GM19043 (cell line): Measurements from ENCODE around the gene CT45A5.
A peak's percentile ranks its signal among the peaks of the same experiment; 100 is the strongest.
"Not testable (repeated sequence)": the region's sequence is repeated elsewhere in the genome, so short reads cannot be mapped to it uniquely, and the experiment has no call there.

Experiments used
- ATAC-seq: cut with Tn5 transposase; IDR thresholded peaks from one replicate; pipeline ENCODE4 v1.9.1; 2021; ENCODE audit warnings: low read depth; ENCODE audit not compliant: unreplicated experiment

CT45A5 gene, protein sequence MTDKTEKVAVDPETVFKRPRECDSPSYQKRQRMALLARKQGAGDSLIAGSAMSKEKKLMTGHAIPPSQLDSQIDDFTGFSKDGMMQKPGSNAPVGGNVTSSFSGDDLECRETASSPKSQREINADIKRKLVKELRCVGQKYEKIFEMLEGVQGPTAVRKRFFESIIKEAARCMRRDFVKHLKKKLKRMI

DNA sequence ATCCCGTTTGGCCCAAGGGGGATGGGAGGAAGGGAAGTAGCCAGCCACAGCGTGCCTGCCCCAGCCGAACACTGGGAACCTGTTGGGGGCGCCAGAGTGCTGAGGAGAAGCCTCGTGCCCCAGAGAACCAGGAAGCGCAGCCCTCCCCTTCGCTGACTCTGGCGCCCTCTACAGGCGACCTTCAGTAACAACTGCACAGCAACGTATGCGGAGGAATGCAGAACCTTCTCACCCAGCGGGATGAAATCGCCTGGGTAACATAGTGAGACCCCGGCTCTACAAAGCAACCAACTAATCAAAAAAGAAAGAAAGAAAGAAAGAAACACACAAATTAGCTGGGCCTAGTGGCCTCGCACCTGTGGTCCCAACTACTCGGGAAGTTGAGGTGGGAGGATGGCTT, at the start of gene CT45A5:
Gene CT45A5, minus strand, starts transcription at position 101 of the 400 bp plus-strand sequence. CDS start 3,774 bp downstream, outside the sequence.
- ATAC-seq = not testable (repeated sequence)

DNA sequence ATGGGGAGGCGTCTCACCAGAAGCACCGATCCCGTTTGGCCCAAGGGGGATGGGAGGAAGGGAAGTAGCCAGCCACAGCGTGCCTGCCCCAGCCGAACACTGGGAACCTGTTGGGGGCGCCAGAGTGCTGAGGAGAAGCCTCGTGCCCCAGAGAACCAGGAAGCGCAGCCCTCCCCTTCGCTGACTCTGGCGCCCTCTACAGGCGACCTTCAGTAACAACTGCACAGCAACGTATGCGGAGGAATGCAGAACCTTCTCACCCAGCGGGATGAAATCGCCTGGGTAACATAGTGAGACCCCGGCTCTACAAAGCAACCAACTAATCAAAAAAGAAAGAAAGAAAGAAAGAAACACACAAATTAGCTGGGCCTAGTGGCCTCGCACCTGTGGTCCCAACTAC, 34.6 kb upstream of the CT45A5 start, which contains the start of gene CT45A2:
Gene CT45A2, minus strand, starts transcription at position 101 of the 400 bp plus-strand sequence. CDS start 3,747 bp downstream, outside the sequence.
- ATAC-seq = not testable (repeated sequence)

DNA sequence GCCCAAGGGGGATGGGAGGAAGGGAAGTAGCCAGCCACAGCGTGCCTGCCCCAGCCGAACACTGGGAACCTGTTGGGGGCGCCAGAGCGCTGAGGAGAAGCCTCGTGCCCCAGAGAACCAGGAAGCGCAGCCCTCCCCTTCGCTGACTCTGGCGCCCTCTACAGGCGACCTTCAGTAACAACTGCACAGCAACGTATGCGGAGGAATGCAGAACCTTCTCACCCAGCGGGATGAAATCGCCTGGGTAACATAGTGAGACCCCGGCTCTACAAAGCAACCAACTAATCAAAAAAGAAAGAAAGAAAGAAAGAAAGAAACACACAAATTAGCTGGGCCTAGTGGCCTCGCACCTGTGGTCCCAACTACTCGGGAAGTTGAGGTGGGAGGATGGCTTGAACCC, 17.4 kb upstream of the CT45A5 start, which contains the start of gene CT45A6:
Gene CT45A6, minus strand, starts transcription at position 101 of the 400 bp plus-strand sequence. CDS start 3,794 bp downstream, outside the sequence.
- ATAC-seq = not testable (repeated sequence)

DNA sequence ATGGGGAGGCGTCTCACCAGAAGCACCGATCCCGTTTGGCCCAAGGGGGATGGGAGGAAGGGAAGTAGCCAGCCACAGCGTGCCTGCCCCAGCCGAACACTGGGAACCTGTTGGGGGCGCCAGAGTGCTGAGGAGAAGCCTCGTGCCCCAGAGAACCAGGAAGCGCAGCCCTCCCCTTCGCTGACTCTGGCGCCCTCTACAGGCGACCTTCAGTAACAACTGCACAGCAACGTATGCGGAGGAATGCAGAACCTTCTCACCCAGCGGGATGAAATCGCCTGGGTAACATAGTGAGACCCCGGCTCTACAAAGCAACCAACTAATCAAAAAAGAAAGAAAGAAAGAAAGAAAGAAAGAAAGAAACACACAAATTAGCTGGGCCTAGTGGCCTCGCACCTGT, 17.2 kb downstream of the CT45A5 start, which contains the start of gene CT45A3:
Gene CT45A3, minus strand, starts transcription at position 101 of the 400 bp plus-strand sequence. CDS start 3,747 bp downstream, outside the sequence.
- ATAC-seq = not testable (repeated sequence)

DNA sequence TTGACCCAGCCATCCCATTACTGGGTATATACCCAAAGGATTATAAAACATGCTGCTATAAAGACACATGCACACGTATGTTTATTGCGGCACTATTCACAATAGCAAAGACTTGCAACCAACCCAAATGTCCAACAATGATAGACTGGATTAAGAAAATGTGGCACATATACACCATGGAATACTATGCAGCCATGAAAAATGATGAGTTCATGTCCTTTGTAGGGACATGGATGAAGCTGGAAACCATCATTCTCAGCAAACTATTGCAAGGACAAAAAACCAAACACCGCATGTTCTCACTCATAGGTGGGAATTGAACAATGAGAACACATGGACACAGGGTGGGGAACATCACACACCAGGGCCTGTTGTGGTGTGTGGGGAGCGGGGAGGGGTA, 40.6 kb downstream of the CT45A5 start:
- not testable (repeated sequence) for ATAC-seq

DNA sequence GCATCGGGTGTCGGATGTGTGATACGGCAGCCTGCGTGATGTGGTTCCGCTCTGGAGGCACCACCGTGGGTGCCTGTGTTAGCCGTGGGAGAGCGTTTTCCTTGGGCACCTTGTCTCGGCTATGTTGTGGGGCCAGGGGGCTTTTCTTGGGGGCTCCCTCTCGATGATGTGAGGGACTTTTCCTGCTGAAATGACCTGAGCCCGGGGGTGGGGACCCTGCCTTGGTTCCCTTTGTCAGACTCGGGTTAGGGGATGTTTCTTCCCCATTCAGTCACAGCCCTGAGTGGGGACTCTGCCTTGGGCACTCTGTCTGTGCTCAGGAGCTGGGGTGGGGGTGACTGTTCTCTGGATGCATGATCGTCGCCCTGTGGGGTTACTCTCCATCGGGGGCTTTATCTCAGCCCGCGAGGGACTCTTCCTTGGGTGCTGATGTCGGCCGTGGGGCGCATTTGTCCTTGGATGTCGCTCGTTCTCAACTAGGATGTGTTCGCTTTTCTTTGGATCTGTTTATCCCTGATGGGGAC, 44.0 kb downstream of the CT45A5 start:
- ATAC-seq = no peak

DNA sequence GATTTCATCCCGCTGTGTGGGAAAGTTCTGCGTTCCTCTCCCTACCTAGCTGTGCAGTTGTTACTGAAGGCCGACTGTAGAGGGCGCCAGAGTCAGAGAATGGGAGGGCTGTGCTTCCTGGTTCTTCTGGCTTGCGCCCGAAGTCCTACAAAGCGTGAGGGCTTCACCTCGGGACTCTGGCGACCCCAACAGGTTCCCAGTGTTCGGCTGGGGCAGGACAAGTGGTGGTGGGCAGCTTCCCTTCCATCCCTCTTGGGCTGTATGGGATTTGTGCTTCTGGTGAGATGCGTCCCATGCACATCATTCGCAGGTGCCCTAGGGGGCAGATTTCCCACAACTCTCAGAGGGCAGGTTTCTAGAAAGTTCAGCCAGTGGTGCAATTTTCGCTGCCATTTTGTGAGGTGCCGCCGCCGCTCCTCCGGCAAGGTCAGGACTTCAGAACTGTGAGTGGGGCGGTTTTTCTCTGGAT, 44.6 kb downstream of the CT45A5 start:
- peak; percentile 69 for ATAC-seq

DNA sequence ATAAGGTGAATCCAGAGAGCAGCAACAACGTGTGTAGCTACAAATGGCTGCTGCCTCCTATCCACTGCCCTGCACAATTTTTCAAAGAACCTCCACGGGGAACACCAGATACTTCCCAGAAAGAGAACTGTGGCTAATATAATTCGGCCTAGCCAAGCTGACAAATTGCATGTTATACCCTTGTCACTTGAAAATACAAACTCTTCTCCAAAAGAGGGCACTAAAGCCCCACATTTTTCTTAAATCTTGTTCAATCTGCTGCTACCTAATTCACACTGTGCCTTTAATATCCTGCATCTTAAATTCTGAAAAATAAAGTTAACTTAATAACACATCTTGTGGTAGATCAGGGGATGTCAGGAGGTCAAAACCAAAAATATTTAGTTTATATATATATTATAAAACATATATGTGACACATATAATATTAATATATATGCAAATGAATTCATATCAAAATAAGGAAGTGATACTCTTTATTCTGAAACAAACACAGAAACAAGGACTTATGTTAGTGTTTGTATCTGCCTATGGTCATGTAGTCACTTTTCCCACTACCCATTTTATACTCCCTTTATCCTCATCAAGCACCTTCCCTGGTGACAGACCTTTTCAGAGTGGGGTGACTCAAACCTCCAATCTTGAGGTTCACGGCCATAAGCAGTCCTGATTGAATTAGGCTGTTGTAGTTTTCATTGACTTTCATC, 47.8 kb downstream of the CT45A5 start:
- peak; percentile 56 for ATAC-seq

DNA sequence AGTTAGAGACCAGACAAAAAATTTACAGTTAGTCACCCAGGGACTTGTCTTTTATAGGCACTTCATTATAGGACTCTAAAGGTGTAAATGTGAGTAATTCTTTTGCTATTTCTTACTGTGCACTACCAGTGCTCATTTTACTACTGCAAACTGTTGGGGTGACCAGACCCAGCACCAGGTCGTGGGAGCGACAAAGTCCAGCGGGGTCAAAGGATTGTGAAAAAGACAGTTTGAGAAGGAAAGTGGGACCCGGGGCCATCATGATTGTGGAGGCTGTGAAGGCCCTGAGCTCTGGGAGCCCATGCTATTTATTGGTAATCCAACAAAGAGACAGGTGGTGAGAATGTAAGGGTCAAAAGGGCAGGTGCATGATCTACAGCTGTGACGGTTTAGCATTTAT, 50.6 kb downstream of the CT45A5 start:
- not testable (repeated sequence) for ATAC-seq
